ENCODE measurements around the gene PCDHGA8.

DNA sequence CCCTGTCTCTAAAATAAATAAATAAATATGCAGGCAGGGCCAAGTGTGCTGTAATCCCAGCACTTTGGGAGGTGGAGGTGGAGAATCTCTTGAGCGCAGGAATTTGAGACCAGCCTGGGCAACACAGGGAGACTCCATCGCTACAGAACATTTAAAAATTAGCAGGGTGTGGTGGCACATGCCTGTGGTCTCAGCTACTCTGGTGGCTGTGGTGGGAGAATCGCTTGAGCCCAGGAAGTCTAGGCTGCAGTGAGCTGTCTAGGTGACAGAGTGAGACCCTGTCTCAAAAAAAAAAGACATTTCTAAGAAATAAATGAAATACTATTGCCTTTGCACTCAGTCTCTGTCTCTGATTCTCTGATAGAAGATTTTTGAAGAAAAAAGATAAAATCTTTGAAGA lies 19.1 kb downstream of the PCDHGA8 start:
- TF ChIP-seq, protein P1, sequence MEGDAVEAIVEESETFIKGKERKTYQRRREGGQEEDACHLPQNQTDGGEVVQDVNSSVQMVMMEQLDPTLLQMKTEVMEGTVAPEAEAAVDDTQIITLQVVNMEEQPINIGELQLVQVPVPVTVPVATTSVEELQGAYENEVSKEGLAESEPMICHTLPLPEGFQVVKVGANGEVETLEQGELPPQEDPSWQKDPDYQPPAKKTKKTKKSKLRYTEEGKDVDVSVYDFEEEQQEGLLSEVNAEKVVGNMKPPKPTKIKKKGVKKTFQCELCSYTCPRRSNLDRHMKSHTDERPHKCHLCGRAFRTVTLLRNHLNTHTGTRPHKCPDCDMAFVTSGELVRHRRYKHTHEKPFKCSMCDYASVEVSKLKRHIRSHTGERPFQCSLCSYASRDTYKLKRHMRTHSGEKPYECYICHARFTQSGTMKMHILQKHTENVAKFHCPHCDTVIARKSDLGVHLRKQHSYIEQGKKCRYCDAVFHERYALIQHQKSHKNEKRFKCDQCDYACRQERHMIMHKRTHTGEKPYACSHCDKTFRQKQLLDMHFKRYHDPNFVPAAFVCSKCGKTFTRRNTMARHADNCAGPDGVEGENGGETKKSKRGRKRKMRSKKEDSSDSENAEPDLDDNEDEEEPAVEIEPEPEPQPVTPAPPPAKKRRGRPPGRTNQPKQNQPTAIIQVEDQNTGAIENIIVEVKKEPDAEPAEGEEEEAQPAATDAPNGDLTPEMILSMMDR (conservative IDR thresholded peaks at IDR 0.05; ENCODE audit: low read depth, low read length): no peak
- no peak for TF ChIP-seq EZH2 (IDR thresholded peaks at IDR 0.05; ENCODE audit: borderline replicate concordance, low read depth, low read length, poor library complexity, severe bottlenecking)
